B cell (primary cell): ENCODE data around the gene OPN1MW2. TPM values are rescaled to one million over a fixed set of nuclear protein-coding genes. Genes with fewer than 3 reads are reported as not detected.
"Not testable (repeated sequence)": the region's sequence is repeated elsewhere in the genome, so short reads cannot be mapped to it uniquely, and the experiment has no call there.

Experiments
- ATAC-seq: fragments of 200-7000 bp; cut with Tn5 transposase; one replicate; pipeline ENCODE4 v1.10.0; 2021; ENCODE audit warnings: low read depth, mild to moderate bottlenecking, moderate number of reproducible peaks, moderate library complexity
- CTCF ChIA-PET: fragments of 350-600 bp; sonication (Branson Sonifier 250); formaldehyde crosslinking; loops from one replicate; lab custom pipeline; 2021; ENCODE audit warnings: antibody characterized with exemption, inconsistent platforms; lab: Charles Lee
- POLR2A ChIA-PET: fragments of 350-600 bp; sonication (Branson Sonifier 250); formaldehyde crosslinking; loops from one replicate; lab custom pipeline; 2021; ENCODE audit warnings: antibody characterized with exemption; lab: Charles Lee
- DNase-seq: peaks from one replicate; pipeline ENCODE4 v3.0.0; 2013
- H2AFZ ChIP-seq: 2 replicates; pipeline ENCODE4 v1.6.1; 2012; ENCODE audit warnings: mild to moderate bottlenecking, low read depth, low read length; ENCODE audit not compliant: insufficient read depth, poor library complexity, severe bottlenecking
- H3K27ac ChIP-seq, 2 donors: 1 replicate in 1 of 2; 2 replicates in 1 of 2; pipeline ENCODE4 v1.5.1; 2012 to 2013; ENCODE audit warnings: low read length in 2 of 2, mild to moderate bottlenecking in 2 of 2, moderate library complexity in 1 of 2
- H3K27me3 ChIP-seq, 4 experiments: fragments of 200-600 bp in 1 of 4; sonication (generic) in 1 of 4; replicated peaks in 1 of 4; 1 replicate in 2 of 4; 2 replicates in 2 of 4; pipeline versions ENCODE4 v1.6.1 to v1.7.0; 2013 to 2016; ENCODE audit warnings: low read length in 3 of 4, mild to moderate bottlenecking in 2 of 4, mixed read lengths in 1 of 4, moderate library complexity in 1 of 4; ENCODE audit not compliant: insufficient read depth in 4 of 4, control insufficient read depth in 3 of 4; ENCODE audit errors: control extremely low read depth in 1 of 4
- H3K36me3 ChIP-seq, 2 experiments: replicated peaks in 1 of 2; 1 replicate in 1 of 2; 2 replicates in 1 of 2; pipeline versions ENCODE4 v1.6.1 to v1.7.1; 2013; ENCODE audit warnings: low read length in 1 of 2; ENCODE audit not compliant: insufficient read depth in 2 of 2, control insufficient read depth in 1 of 2; ENCODE audit errors: control extremely low read depth in 1 of 2, extremely low read depth in 1 of 2
- H3K4me1 ChIP-seq, 2 donors: fragments of 200-600 bp in 1 of 2; sonication (generic) in 1 of 2; 1 replicate in 1 of 2; 2 replicates in 1 of 2; pipeline versions ENCODE4 v1.5.1 to v1.6.1; 2013 to 2017; ENCODE audit warnings: low read length in 2 of 2; ENCODE audit not compliant: control insufficient read depth in 2 of 2, insufficient read depth in 2 of 2
- H3K4me2 ChIP-seq: replicated peaks from 2 replicates; pipeline ENCODE3; 2012; ENCODE audit warnings: mild to moderate bottlenecking, low read depth, low read length; ENCODE audit not compliant: poor library complexity, severe bottlenecking
- H3K4me3 ChIP-seq, 5 experiments: fragments of 200-600 bp in 1 of 5; sonication (generic) in 1 of 5; 1 replicate in 3 of 5; 2 replicates in 2 of 5; pipeline versions ENCODE4 v1.5.1 to v1.7.0; 2011 to 2016; ENCODE audit warnings: low read length in 4 of 5, mild to moderate bottlenecking in 4 of 5, low read depth in 2 of 5, control low read depth in 1 of 5, moderate library complexity in 1 of 5; ENCODE audit not compliant: insufficient read depth in 1 of 5; ENCODE audit errors: control extremely low read depth in 1 of 5, extremely low read depth in 1 of 5
- H3K79me2 ChIP-seq: fragments of 200-600 bp; sonication (generic); one replicate; pipeline ENCODE4 v1.6.0; 2016; ENCODE audit warnings: low read length; ENCODE audit not compliant: control insufficient read depth, insufficient read depth
- H3K9ac ChIP-seq: fragments of 200-600 bp; sonication (generic); 2 replicates; pipeline ENCODE4 v1.6.1; 2017; ENCODE audit warnings: mild to moderate bottlenecking, low read length, moderate library complexity
- H3K9me3 ChIP-seq, 3 donors: one replicate each; pipeline versions ENCODE4 v1.6.1 to v1.7.1; 2013; ENCODE audit warnings: low read length in 2 of 3; ENCODE audit not compliant: control insufficient read depth in 2 of 3, insufficient read depth in 1 of 3; ENCODE audit errors: control extremely low read depth in 1 of 3
- H4K20me1 ChIP-seq: 2 replicates; pipeline ENCODE4 v1.6.0; 2012; ENCODE audit warnings: mild to moderate bottlenecking, low read length; ENCODE audit not compliant: insufficient read depth, control insufficient read depth, poor library complexity, severe bottlenecking
- H3K27ac Mint-ChIP-seq: one replicate; pipeline ENCODE4 v1.8.0; 2021; ENCODE audit warnings: mixed read lengths
- H3K27me3 Mint-ChIP-seq: one replicate; pipeline ENCODE4 v1.8.0; 2021; ENCODE audit warnings: mixed read lengths
- H3K4me1 Mint-ChIP-seq: one replicate; pipeline ENCODE4 v1.8.0; 2021; ENCODE audit warnings: mixed read lengths
- H3K4me3 Mint-ChIP-seq: one replicate; pipeline ENCODE4 v1.8.0; 2021; ENCODE audit warnings: mixed read lengths
- H3K9me3 Mint-ChIP-seq: one replicate; pipeline ENCODE4 v1.8.0; 2022; ENCODE audit warnings: mixed read lengths; ENCODE audit not compliant: insufficient read depth
- whole genome bisulfite sequencing: methylation state at CpG from one replicate; pipeline ENCODE4 v1.1.5; 2013; ENCODE audit warnings: missing lambda C conversion rate; ENCODE audit not compliant: insufficient coverage; 5-methylcytosine and 5-hydroxymethylcytosine counted together
- intact Hi-C: fragments of 100-400 bp; cut with micrococcal nuclease; formaldehyde crosslinking; loops from one replicate; pipeline ENCODE4 v1.10.0; 2022
- polyA plus RNA-seq: library from polyadenylated mRNA; depleted of rRNA; stranded (reverse); fragments of >200 nt; gene quantifications from 2 replicates; pipeline ENCODE4 v1.2.3, GENCODE V29; 2012
- total RNA-seq, 2 donors: library from RNA; stranded (reverse); fragments of 120-200 nt in 1 of 2; gene quantifications; 1 replicate in 1 of 2; 2 replicates in 1 of 2; pipeline versions ENCODE4 v1.2.3 to v1.2.4, GENCODE V29; 2013 to 2022

Gene OPN1MW2
- total and polyA plus RNA-seq, 2 donors (not counting 1 experiment from before 2014, with no cell fraction given) = not detected

DNA sequence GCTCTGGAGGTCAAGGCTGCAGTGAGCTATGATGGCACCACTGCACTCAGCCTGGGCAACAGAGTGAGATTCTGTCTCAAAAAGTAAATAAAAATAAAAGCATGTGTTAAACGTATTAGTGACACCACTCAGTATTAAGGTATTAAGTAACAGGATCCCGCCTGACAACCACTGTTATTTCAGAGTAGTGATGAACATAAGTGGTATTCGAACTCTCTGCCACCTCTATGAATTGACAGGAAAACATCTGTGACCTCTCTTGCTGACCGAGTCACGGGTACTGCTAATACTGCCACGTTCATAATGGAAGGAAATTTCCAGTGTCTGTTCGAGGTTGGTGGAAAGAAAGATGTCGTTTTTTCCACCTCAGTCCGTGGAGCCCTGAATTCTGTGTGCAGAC is 7.2 kb downstream of the OPN1MW2 start:
- H3K9me3 ChIP-seq, H3K27ac ChIP-seq, H3K27me3 Mint-ChIP-seq, H3K4me1 ChIP-seq, H3K4me3 Mint-ChIP-seq, H2AFZ ChIP-seq, H3K4me1 Mint-ChIP-seq, H3K27ac Mint-ChIP-seq, H3K4me2 ChIP-seq, H3K79me2 ChIP-seq, H4K20me1 ChIP-seq, H3K36me3 ChIP-seq, intact Hi-C loops, DNase-seq, H3K9me3 Mint-ChIP-seq, POLR2A ChIA-PET, H3K4me3 ChIP-seq, CTCF ChIA-PET, ATAC-seq, H3K9ac ChIP-seq, H3K27me3 ChIP-seq: not testable (repeated sequence)
- no CpG with 5 or more reads among the region's 9 CpGs for WGBS

DNA sequence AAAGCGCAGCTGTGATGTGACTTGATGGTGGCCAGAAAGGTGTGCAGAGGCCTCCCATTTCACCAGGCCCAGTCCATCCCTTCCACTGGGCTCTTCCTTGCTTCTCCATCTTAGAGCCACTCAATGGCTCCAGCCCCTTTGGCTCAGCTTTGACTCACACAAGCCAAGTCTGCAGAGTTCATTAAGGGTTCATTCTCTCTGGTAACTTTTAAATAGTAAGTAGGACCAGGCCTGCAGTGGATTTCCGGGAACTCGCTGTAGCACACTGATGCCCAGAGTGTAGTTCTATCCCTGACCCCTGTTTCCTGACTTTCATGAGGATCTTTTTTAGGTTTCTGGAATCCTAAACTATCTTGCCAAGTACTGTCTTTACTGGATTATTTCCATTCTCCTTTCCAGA is 11.9 kb downstream of the OPN1MW2 start:
- H3K27ac ChIP-seq, H3K9me3 ChIP-seq, H3K27ac Mint-ChIP-seq, POLR2A ChIA-PET, H4K20me1 ChIP-seq, intact Hi-C loops, H3K4me2 ChIP-seq, H3K9me3 Mint-ChIP-seq, ATAC-seq, H3K27me3 Mint-ChIP-seq, H3K4me3 ChIP-seq, H3K36me3 ChIP-seq, H3K79me2 ChIP-seq, H3K4me3 Mint-ChIP-seq, H3K4me1 Mint-ChIP-seq, H2AFZ ChIP-seq, H3K4me1 ChIP-seq, H3K27me3 ChIP-seq, CTCF ChIA-PET, H3K9ac ChIP-seq, DNase-seq: not testable (repeated sequence)
- no CpG with 5 or more reads among the region's 3 CpGs for WGBS

DNA sequence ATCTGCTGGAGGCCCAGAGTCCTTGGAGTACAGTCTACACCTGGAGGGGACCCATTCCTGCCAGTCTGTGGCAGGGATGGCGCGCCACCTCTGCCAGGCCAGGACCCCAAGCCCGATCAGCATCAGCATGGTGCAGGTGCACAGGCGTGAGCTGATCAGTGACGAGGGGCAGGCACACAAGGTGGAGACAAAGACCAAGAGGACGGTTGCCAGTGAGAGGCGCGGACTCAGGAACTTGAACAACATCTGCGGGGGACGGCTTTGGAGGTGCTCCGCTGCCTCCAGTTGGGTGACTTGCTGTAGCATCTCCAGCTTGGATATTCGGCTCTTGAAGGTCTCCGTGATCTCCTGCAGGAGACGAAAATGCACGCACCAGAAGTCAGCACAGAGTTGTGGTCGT is 14.1 kb downstream of the OPN1MW2 start:
- ATAC-seq, H4K20me1 ChIP-seq, H3K9ac ChIP-seq, H3K79me2 ChIP-seq, POLR2A ChIA-PET, H3K4me2 ChIP-seq, H3K27ac Mint-ChIP-seq, H2AFZ ChIP-seq, H3K36me3 ChIP-seq, H3K4me1 Mint-ChIP-seq, H3K27ac ChIP-seq, H3K27me3 ChIP-seq, H3K4me3 ChIP-seq, H3K9me3 ChIP-seq, H3K4me3 Mint-ChIP-seq, CTCF ChIA-PET, DNase-seq, H3K4me1 ChIP-seq, H3K9me3 Mint-ChIP-seq, intact Hi-C loops, H3K27me3 Mint-ChIP-seq: not testable (repeated sequence)
- WGBS = no CpG with 5 or more reads among the region's 16 CpGs

DNA sequence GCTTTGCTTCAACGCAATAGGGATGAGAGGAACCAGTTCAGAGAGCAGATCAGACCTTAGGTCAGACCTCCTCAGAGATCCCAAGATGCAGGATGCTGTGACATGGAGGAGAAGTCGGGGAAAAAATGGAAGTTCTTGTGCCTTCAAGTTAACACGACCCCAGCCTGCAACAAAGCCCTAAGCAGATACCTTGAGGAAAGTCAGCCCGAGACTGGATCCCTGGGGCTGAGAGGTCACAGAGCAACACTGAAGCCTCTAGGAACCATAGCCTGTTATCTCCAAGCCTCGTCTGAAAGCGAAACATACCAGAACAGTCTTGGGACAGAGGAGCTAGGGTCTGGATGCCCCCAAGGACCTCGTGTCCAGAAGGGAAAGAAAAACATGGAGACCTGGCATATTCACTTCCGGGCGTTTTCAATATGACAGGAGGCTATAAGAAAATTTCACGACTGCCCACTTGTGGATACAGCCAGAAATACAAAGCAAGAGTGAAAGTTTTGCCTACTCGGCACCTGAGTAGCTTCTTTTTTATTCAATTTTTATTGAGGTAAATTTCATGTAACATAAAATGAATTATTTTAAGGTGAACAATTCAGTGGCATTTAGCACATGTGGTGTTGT is 19.5 kb downstream of the OPN1MW2 start:
- H3K4me3 Mint-ChIP-seq, POLR2A ChIA-PET, DNase-seq, H3K79me2 ChIP-seq, H3K4me3 ChIP-seq, H3K4me1 ChIP-seq, H3K4me1 Mint-ChIP-seq, H3K27me3 Mint-ChIP-seq, H3K27ac Mint-ChIP-seq, CTCF ChIA-PET, H3K9ac ChIP-seq, intact Hi-C loops, H2AFZ ChIP-seq, ATAC-seq, H3K9me3 ChIP-seq, H3K27ac ChIP-seq, H3K9me3 Mint-ChIP-seq, H4K20me1 ChIP-seq, H3K36me3 ChIP-seq, H3K4me2 ChIP-seq, H3K27me3 ChIP-seq: not testable (repeated sequence)
- WGBS = no CpG with 5 or more reads among the region's 11 CpGs
